WTC11 (cell line): ENCODE data around the gene MTOR. TPM values are rescaled to one million over a fixed set of nuclear protein-coding genes. Genes with fewer than 3 reads are reported as not detected.

Source experiments
- ATAC-seq: fragments of 200-7000 bp; cut with Tn5 transposase; 2 replicates; pipeline ENCODE4 v1.10.0; 2021; ENCODE audit warnings: mild to moderate bottlenecking, moderate library complexity
- CTCF ChIA-PET: fragments of 300-600 bp; sonication (Branson Sonifier 250); formaldehyde crosslinking; loops from one replicate; lab custom pipeline; 2021; ENCODE audit warnings: antibody characterized with exemption; lab: Charles Lee
- POLR2A ChIA-PET: fragments of 350-600 bp; sonication (Branson Sonifier 250); formaldehyde crosslinking; loops from one replicate; lab custom pipeline; 2021; ENCODE audit warnings: antibody characterized with exemption; lab: Charles Lee
- DNase-seq: peaks from one replicate; pipeline ENCODE4 v3.0.0; 2021; ENCODE audit warnings: low spot score
- H3K27ac Mint-ChIP-seq: 2 replicates; pipeline ENCODE4 v1.8.0; 2021; ENCODE audit warnings: mixed read lengths
- H3K27me3 Mint-ChIP-seq: 2 replicates; pipeline ENCODE4 v1.8.0; 2021; ENCODE audit warnings: low read depth, mild to moderate bottlenecking, moderate library complexity, mixed read lengths
- H3K36me3 Mint-ChIP-seq: 2 replicates; pipeline ENCODE4 v1.8.0; 2021; ENCODE audit warnings: mixed read lengths
- H3K4me1 Mint-ChIP-seq: 2 replicates; pipeline ENCODE4 v1.8.0; 2022; ENCODE audit warnings: mixed read lengths
- H3K4me3 Mint-ChIP-seq: 2 replicates; pipeline ENCODE4 v1.8.0; 2021; ENCODE audit warnings: mild to moderate bottlenecking, moderate library complexity, mixed read lengths
- H3K9me3 Mint-ChIP-seq: 2 replicates; pipeline ENCODE4 v1.8.0; 2021; ENCODE audit warnings: mixed read lengths
- CDX4 ChIP-seq: fragments of 250-450 bp; sonication (Bioruptor Pico); IDR thresholded peaks from 2 replicates; pipeline ENCODE4 v1.9.0; 2021; ENCODE audit warnings: moderate library complexity, mild to moderate bottlenecking, inconsistent platforms, borderline replicate concordance
- E2F4 ChIP-seq: sonication (generic); formaldehyde crosslinking; IDR thresholded peaks from 2 replicates; pipeline ENCODE4 v1.8.1; 2022; ENCODE audit warnings: low read depth, mild to moderate bottlenecking, moderate library complexity, missing genetic modification reagents, borderline replicate concordance
- ELF4 ChIP-seq: sonication (generic); formaldehyde crosslinking; IDR thresholded peaks from 2 replicates; pipeline ENCODE4 v1.8.1; 2022; ENCODE audit warnings: low read depth, mild to moderate bottlenecking, moderate library complexity, missing genetic modification reagents
- FOXP1 ChIP-seq: sonication (generic); formaldehyde crosslinking; IDR thresholded peaks from 2 replicates; pipeline ENCODE4 v1.8.0; 2022; ENCODE audit warnings: missing genetic modification reagents, mild to moderate bottlenecking, moderate library complexity, borderline replicate concordance
- GRHL2 ChIP-seq: fragments of 250-450 bp; sonication (Bioruptor Pico); IDR thresholded peaks from 2 replicates; pipeline ENCODE4 v1.8.0; 2022; ENCODE audit warnings: mild to moderate bottlenecking, moderate library complexity; ENCODE audit not compliant: insufficient replicate concordance, severe bottlenecking
- KAT7 ChIP-seq: sonication (generic); formaldehyde crosslinking; IDR thresholded peaks from 2 replicates; pipeline ENCODE4 v1.8.1; 2023; ENCODE audit warnings: missing genetic modification reagents, mild to moderate bottlenecking, borderline replicate concordance
- MYBL2 ChIP-seq: sonication (generic); formaldehyde crosslinking; IDR thresholded peaks from 2 replicates; pipeline ENCODE4 v1.8.1; 2023; ENCODE audit warnings: mild to moderate bottlenecking, moderate library complexity, missing genetic modification reagents
- NR3C1 ChIP-seq: sonication (generic); formaldehyde crosslinking; conservative IDR thresholded peaks from 2 replicates; pipeline ENCODE4 v1.8.1; 2023; ENCODE audit warnings: low read depth, mild to moderate bottlenecking, missing genetic modification reagents
- PREB ChIP-seq: sonication (generic); formaldehyde crosslinking; IDR thresholded peaks from 2 replicates; pipeline ENCODE4 v1.8.1; 2022; ENCODE audit warnings: mild to moderate bottlenecking, missing genetic modification reagents, moderate library complexity, borderline replicate concordance
- PRRX2 ChIP-seq: fragments of 250-450 bp; sonication (Bioruptor Pico); IDR thresholded peaks from 2 replicates; pipeline ENCODE4 v1.8.0; 2021; ENCODE audit warnings: mild to moderate bottlenecking
- SP1 ChIP-seq: sonication (generic); formaldehyde crosslinking; conservative IDR thresholded peaks from 2 replicates; pipeline ENCODE4 v1.8.1; 2022; ENCODE audit warnings: missing genetic modification reagents
- TP53 ChIP-seq: sonication (generic); formaldehyde crosslinking; IDR thresholded peaks from 2 replicates; pipeline ENCODE4 v1.8.1; 2023; ENCODE audit warnings: mild to moderate bottlenecking, missing genetic modification reagents
- ZNF263 ChIP-seq: sonication (generic); formaldehyde crosslinking; IDR thresholded peaks from 2 replicates; pipeline ENCODE4 v1.8.1; 2022; ENCODE audit warnings: low read depth, mild to moderate bottlenecking, moderate library complexity, missing genetic modification reagents
- ZNF281 ChIP-seq: sonication (generic); formaldehyde crosslinking; IDR thresholded peaks from 2 replicates; pipeline ENCODE4 v1.8.0; 2023; ENCODE audit warnings: mild to moderate bottlenecking, missing genetic modification reagents
- ZNF532 ChIP-seq: fragments of 250-450 bp; sonication (Bioruptor Pico); IDR thresholded peaks from 2 replicates; pipeline ENCODE4 v1.9.0; 2021; ENCODE audit warnings: mild to moderate bottlenecking, borderline replicate concordance
- total RNA-seq: library from RNA; stranded (reverse); gene quantifications from 3 replicates; pipeline ENCODE4 v1.2.3, GENCODE V29; 2021
- TF ChIP-seq, protein P1 (sequence below): sonication (generic); formaldehyde crosslinking; IDR thresholded peaks from 2 replicates; pipeline ENCODE4 v1.8.1; 2022; ENCODE audit warnings: low read depth, missing genetic modification reagents, borderline replicate concordance
- TF ChIP-seq, protein P2 (sequence below): fragments of 250-450 bp; sonication (Bioruptor Pico); IDR thresholded peaks from 2 replicates; pipeline ENCODE4 v2.1.2; 2022; ENCODE audit warnings: mild to moderate bottlenecking, moderate library complexity

MTOR gene
- total RNA-seq, 1 experiment from 2014 or later = 65.0 TPM

- TF ChIP-seq KAT7 (no peak), MYBL2 (CRISPR knock-in tag) (no peak), NR3C1 (no peak), E2F4 (CRISPR knock-in tag) (no peak), SP1 (CRISPR knock-in tag) (no peak), ZNF532 (CRISPR knock-in tag) (no peak), PRRX2 (CRISPR knock-in tag) (no peak), CDX4 (CRISPR knock-in tag) (no peak), TP53 (CRISPR knock-in tag) (no peak), GRHL2 (CRISPR knock-in tag) (no peak)
- TF ChIP-seq, protein P1, sequence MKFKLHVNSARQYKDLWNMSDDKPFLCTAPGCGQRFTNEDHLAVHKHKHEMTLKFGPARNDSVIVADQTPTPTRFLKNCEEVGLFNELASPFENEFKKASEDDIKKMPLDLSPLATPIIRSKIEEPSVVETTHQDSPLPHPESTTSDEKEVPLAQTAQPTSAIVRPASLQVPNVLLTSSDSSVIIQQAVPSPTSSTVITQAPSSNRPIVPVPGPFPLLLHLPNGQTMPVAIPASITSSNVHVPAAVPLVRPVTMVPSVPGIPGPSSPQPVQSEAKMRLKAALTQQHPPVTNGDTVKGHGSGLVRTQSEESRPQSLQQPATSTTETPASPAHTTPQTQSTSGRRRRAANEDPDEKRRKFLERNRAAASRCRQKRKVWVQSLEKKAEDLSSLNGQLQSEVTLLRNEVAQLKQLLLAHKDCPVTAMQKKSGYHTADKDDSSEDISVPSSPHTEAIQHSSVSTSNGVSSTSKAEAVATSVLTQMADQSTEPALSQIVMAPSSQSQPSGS (CRISPR knock-in tag) = no peak
- TF ChIP-seq, protein P2, sequence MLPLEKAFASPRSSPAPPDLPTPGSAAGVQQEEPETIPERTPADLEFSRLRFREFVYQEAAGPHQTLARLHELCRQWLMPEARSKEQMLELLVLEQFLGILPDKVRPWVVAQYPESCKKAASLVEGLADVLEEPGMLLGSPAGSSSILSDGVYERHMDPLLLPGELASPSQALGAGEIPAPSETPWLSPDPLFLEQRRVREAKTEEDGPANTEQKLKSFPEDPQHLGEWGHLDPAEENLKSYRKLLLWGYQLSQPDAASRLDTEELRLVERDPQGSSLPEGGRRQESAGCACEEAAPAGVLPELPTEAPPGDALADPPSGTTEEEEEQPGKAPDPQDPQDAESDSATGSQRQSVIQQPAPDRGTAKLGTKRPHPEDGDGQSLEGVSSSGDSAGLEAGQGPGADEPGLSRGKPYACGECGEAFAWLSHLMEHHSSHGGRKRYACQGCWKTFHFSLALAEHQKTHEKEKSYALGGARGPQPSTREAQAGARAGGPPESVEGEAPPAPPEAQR = no peak
- H3K36me3 Mint-ChIP-seq = peaks cover 34% of the 10 kb centered on the region
- DNase-seq (no peak), ATAC-seq (no peak)
- H3K27me3 Mint-ChIP-seq = no peaks in the 10 kb centered on the region
- H3K4me1 Mint-ChIP-seq = no peaks in the 10 kb centered on the region
- CTCF ChIA-PET = no interaction called here
- no peak overlapping the region for H3K4me3 Mint-ChIP-seq
- POLR2A ChIA-PET = no interaction called here
- no peaks in the 10 kb centered on the region for H3K9me3 Mint-ChIP-seq
- no peak overlapping the region for H3K27ac Mint-ChIP-seq
These were observed 123.4 kb downstream of the MTOR start for GRCh38 chr1:11138952-11139351.

- Mint-ChIP-seq H3K27me3 (no peaks in the 10 kb centered on the region), H3K4me1 (no peaks in the 10 kb centered on the region), H3K36me3 (peaks cover 25% of the 10 kb centered on the region), H3K9me3 (no peaks in the 10 kb centered on the region), H3K27ac (no peak overlapping the region), H3K4me3 (no peak overlapping the region)
- ATAC-seq = no peak
- ChIA-PET POLR2A (no interaction called here), CTCF (no interaction called here)
- no peak for DNase-seq
- TF ChIP-seq ZNF281 (CRISPR knock-in tag) (no peak), ELF4 (CRISPR knock-in tag) (no peak), FOXP1 (no peak), ZNF263 (no peak), PREB (CRISPR knock-in tag) (no peak)
- TF ChIP-seq, protein P2 = no peak
These were observed 124.3 kb downstream of the MTOR start for GRCh38 chr1:11138029-11138428.
